NB4 (cell line): ENCODE results near the gene ATN1.

Source experiments
- CTCF ChIP-seq: IDR thresholded peaks from one replicate; pipeline ENCODE4 v1.5.1; 2012; ENCODE audit warnings: low read depth, low read length
- POLR2A ChIP-seq: IDR thresholded peaks from 2 replicates; pipeline ENCODE4 v1.6.1; 2011; ENCODE audit warnings: mild to moderate bottlenecking; ENCODE audit not compliant: insufficient read length; ENCODE audit errors: extremely low read depth

GRCh38 chr12:6934110-6934509 is 6.4 kb downstream of the ATN1 start:
- no peak for TF ChIP-seq CTCF
- no peak for TF ChIP-seq POLR2A
